HG02798 (cell line): Measurements from ENCODE around the gene RIPK4.
"Not testable (repeated sequence)": the region's sequence is repeated elsewhere in the genome, so short reads cannot be mapped to it uniquely, and the experiment has no call there.

Experiments
- ATAC-seq: cut with Tn5 transposase; IDR thresholded peaks from one replicate; pipeline ENCODE4 v1.9.1; 2021; ENCODE audit warnings: mild to moderate bottlenecking; ENCODE audit not compliant: unreplicated experiment, poor library complexity

Gene RIPK4

DNA sequence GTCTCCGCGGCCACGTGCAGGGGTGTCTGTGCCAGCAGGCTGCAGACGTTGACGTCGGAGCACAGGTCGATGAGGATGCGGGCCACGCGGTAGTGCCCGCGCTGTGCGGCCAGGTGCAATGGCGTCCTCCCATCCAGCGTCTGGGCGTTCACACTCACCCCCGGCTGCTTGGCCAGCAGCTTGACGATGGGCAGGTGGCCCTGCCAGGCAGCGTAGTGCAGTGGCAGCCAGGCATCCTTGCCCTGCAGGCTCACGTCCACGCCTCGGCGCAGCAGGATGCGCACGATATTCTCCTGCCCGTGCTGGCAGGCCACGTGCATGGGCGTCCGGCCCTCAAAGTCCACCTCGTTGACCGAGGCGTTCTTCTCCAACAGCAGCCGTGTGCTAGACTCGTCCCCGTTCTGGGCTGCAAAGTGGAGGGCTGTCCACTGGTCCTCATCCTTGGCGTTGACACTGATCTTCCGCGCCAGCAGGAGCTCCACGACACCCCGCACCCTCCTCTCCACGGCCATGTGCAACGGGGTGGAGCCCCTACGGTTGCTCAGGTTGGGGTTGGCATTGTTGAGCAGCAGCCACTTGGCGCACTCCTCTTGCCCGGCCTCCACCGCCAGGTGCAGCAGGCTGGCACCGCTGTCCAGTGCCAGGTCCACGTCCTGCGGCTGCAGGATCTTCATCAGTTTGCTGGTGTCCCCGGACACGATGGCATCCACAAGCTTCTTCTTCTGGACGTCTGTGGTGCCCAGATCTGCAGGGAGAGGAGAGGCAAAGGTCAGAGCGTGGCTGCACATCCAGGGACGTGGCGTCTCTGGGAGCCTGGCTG lies 25.4 kb downstream of the RIPK4 start:
- ATAC-seq: no peak

GRCh38 chr21:41740604-41741252 lies 26.1 kb downstream of the RIPK4 start:
- no peak for ATAC-seq

- no peak for ATAC-seq
Observed at GRCh38 chr21:41739936-41740335, 26.9 kb downstream of the RIPK4 start.

DNA sequence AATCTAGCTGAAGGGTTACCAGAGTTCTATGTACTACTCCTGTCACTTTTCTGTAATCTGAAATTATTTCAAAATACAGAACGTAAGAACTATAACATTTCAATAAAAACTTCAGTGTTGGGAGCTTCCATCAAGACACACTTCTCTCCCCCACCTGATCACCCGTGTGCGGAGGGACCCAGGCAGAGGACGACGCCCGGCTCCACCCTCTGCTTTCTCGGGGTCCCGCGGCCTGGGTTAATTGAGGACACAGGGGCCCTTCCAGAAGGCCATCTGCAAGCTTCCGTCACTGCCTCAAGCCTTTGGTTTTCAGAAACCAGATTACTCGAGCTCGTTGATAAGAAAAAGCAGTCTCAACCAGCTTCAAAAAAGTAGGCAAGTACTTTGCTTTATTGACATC lies 27.8 kb downstream of the RIPK4 start:
- no peak for ATAC-seq

GRCh38 chr21:41737651-41738324 lies 29.1 kb downstream of the RIPK4 start:
- no peak for ATAC-seq

- no peak for ATAC-seq
Observed at GRCh38 chr21:41736423-41736822, 30.4 kb downstream of the RIPK4 start.

DNA sequence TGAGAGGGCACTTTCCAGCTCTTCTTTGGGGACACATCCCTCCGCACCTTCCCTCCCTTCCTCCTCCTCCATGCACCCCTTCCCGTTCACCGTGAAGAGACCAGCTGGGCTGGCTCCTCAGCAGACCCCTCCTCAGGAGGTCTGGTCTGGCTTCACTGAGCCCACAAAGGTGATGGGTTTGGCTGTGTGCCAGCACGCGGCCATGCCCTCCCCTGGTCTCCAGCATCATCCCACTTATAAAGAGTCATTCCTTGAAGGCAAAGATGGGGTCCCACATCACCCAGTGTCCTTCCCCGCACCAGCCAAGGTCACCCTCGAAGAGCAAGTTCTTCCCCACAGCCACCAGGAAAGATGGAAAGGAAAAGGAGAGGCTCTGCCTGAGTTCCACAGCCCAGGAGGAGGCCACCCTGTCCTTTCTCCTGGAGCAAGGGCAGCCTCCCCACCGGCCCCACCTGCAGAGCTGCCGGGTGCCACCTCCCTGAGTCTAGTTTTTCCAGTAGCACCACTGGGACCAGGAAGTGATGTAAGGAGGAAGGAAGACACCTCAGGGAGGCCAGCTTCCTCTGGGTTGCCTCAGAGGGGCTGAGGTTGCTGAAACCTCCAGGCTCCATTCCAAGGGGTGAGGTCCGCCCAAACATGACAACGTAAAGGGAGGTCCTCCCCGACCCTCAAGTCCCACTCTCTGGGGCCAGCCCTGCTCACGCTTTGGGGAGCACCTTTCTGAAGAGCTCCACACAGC lies 32.7 kb downstream of the RIPK4 start:
- ATAC-seq: no peak

DNA sequence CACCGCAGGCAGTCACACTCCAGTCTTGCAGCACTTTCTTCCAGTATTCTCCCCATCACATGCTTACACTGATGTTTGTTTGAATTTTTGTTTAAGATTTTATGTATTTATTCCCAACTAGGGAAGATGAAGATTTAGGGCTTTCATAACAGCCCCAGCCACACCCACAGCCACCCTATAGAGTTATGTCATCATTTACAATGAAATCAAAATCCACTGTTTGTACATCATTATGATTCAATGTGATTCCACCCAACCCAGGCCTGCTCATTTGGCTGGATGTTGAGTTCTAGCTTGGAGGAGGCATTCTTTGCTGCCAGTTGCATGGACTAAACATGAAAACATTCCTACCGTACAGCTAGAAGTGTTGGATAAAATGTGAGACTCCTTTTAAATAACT lies 35.8 kb downstream of the RIPK4 start:
- ATAC-seq: no peak

GRCh38 chr21:41730367-41730765 lies 36.5 kb downstream of the RIPK4 start:
- no peak for ATAC-seq

GRCh38 chr21:41729701-41730366 lies 37.0 kb downstream of the RIPK4 start:
- no peak for ATAC-seq

DNA sequence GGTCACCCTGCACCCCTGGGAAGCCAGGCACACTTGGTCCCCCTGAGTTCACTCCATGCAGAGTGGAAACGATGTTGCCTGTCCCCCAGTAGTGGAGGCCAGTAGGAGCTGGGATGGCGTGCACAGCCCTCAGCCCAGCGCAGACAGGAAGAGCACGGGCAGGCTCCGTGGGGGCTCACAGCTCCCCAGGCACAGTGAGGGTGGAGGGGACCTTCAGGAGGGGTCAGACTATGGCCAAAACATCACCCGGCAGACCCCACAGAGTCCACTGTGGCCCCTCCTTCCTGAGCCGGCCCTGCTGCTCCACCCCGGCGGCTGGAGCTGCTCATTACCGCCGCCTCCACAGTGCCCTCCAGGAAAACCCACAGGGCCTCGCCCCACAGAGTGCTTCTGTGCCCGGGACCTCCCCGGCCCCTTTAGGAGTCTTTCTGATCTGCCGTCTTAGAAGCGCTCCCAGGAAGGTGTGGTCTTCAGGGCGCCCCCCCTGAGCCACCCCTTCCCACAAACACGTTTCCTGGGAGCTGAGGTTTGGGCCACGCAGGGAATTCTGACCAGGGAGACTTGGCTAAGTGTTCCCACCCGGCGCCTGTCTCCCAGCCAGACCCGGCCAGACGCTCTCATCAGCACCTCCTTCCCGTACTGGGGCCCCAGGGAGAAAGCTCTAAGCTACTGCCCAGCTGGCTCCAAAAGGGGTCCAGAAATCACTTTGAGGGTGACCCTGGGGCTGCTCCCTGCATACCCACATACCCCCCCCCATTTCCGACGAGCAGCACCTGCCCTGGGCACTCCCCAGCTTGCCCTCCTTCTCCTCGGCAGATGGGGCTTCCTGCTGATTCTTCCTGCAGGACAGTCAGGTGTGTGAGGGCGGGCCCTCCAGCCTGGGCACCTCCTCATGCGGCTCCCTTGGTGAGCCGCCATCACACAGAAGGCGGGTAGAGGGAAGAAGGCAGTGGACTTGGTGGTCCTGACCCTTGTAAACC lies 38.8 kb downstream of the RIPK4 start:
- no peak for ATAC-seq

DNA sequence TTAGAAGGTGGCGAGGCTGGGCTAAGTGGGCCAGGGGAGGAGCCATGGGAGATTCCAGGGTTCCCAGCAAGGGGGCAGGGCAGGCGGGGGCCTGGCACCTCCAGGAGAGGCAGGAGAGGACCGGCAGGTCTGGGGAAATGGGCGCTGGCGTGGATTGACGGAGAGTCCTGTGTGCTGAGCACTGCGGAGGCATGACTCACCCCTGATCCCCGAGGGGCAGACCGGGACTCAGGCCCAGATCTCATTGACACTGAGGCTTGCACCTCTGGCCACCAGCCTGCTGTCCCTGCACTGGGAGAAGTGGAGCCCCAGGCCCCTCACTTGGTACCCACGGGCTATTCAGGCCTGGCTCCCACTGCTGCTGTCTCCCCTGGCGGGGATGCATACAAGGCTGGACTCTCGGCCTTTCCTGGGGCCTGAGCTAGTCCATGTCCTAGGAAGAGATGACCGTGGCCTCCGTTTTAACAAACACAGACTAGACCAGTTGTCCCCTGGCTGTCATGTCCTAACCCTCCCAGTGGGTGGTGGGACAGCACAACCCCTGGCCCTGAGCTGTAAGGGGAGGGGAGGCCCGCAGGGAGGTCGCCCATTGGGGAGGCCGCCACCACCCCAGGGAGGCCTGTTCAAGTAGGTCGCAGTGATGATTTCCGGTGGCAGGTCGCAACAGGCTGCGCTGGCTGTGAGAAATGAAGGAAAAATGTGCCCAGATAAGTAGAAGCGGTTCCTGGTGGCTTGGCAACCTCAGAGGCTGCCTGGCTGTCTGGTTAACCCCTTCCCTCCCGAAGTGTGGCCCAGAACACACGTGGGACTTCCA lies 39.7 kb downstream of the RIPK4 start:
- no peak for ATAC-seq

DNA sequence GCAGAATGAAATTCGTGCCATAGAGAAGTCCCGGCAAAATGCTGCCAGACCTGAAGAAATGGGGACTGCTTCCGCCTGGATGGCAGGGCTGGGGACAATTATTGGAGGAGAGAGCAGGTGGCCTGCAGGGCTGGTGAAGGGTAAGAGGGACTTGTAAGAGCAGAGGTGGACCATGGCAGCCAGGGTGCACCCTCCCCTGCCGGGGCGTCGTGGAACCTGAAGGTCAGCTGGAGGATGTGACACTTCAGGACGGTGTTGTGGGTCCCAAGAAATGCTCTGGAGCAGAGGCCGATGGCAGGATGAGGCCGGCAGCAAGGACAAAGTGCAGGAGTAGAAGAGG lies 40.3 kb downstream of the RIPK4 start:
- no peak for ATAC-seq

- no peak for ATAC-seq
Observed at GRCh38 chr21:41726058-41726558, 40.7 kb downstream of the RIPK4 start.

DNA sequence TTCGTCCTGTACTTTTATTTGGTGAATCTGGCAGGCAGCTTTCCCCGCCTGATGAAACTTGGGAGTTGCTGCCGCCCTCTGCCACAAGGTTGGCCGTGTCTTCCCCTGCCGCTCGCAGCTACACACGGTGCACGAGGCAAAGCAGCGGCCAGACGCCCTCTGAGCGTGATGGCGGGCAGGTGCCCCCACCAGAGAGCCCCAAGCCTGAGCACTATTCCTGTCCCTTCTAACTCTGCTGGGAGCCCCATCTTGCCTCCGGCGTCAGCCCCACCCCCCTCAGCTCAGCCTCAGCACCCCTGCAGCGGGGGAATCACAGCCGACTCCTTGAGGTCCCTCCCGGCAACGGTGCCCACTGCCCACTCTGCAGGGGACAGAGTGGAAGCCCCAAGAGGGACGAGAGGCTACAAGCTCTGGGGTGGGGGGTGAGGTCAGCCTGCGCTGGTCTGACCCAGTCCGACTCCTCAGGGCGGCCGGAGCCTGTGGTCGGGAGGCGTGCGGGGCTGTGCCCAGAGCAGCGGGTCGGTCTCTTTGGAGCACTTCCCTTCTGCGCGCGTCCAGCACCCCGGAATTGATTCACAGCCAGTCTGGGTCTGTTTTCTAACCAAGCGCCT lies 41.3 kb downstream of the RIPK4 start:
- ATAC-seq: no peak

DNA sequence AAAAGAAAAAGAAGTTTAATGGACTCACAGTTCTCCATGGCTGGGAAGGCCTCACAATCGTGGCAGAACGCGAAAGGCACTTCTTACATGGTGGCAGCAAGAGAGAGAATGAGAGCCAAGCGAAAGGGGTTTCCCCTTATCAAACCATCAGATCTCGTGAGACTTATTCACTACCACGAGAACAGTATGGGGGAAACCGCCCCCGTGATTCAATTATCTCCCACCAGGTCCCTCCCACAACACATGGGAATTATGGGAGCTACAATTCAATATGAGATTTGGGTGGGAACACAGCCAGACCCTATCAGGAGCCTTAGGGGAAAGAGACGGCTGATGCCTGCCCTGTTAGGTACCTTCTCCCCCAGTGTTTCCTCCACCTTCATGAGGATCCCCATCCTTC lies 43.0 kb downstream of the RIPK4 start:
- ATAC-seq: not testable (repeated sequence)

- ATAC-seq: no peak
Observed at GRCh38 chr21:41722052-41723018, 44.5 kb downstream of the RIPK4 start.
